Upper lobe of left lung (tissue), 6 donors: ENCODE data around the gene PLB1. TPM values are rescaled to one million over a fixed set of nuclear protein-coding genes. Genes with fewer than 3 reads are reported as not detected.

Experiments
- ATAC-seq, 2 donors: fragments of 200-7000 bp; cut with Tn5 transposase; one replicate each; pipeline ENCODE4 v1.9.1; 2022; ENCODE audit warnings: mild to moderate bottlenecking in 2 of 2, moderate library complexity in 2 of 2; ENCODE audit not compliant: low FRiP score in 2 of 2
- DNase-seq, 2 donors: peaks; one replicate each; pipeline ENCODE4 v3.0.0-alpha.2; 2019 to 2020
- H3K27ac ChIP-seq, 4 donors: fragments of 200-600 bp; sonication (generic); one replicate each; pipeline ENCODE4 v1.5.1; 2016 to 2019
- H3K27me3 ChIP-seq, 4 donors: fragments of 200-600 bp; sonication (generic); one replicate each; pipeline ENCODE4 v1.5.1; 2017 to 2019
- H3K36me3 ChIP-seq, 4 donors: fragments of 200-600 bp; sonication (generic); one replicate each; pipeline ENCODE4 v1.5.1; 2016 to 2019
- H3K4me1 ChIP-seq, 4 donors: fragments of 200-600 bp; sonication (generic); one replicate each; pipeline ENCODE4 v1.5.1; 2018 to 2019
- H3K4me3 ChIP-seq, 4 donors: fragments of 200-600 bp; sonication (generic); one replicate each; pipeline ENCODE4 v1.5.1; 2017 to 2019; ENCODE audit warnings: mild to moderate bottlenecking in 2 of 4, moderate library complexity in 1 of 4
- H3K9me3 ChIP-seq, 4 donors: fragments of 200-600 bp; sonication (generic); one replicate each; pipeline ENCODE4 v1.5.1; 2018 to 2019
- CTCF ChIP-seq, 6 experiments: fragments of 450-650 bp in 4 of 6; fragments of 200-600 bp in 2 of 6; sonication (generic) in 2 of 6; IDR thresholded peaks; one replicate each; pipeline ENCODE4 v1.5.1; 2016 to 2019; ENCODE audit warnings: antibody characterized with exemption in 6 of 6
- EP300 ChIP-seq, 4 donors: sonication (generic); formaldehyde crosslinking; IDR thresholded peaks; one replicate each; pipeline ENCODE4 v1.5.1; 2017; ENCODE audit warnings: antibody characterized with exemption in 4 of 4, control low read depth in 2 of 4
- POLR2A ChIP-seq, 4 donors: fragments of 450-650 bp; IDR thresholded peaks; one replicate each; pipeline ENCODE4 v1.5.1; 2016 to 2017; ENCODE audit warnings: antibody characterized with exemption in 4 of 4, mild to moderate bottlenecking in 2 of 4
- POLR2AphosphoS5 ChIP-seq, 2 donors: sonication (generic); formaldehyde crosslinking; IDR thresholded peaks; one replicate each; pipeline ENCODE4 v1.5.1; 2017; ENCODE audit warnings: antibody characterized with exemption in 2 of 2
- WGBS, 2 donors: methylation state at CpG; one replicate each; pipeline ENCODE4 v1.1.5; 2017 to 2018; 5-methylcytosine and 5-hydroxymethylcytosine counted together
- total RNA-seq, 6 donors: library from RNA; depleted of rRNA in 4 of 6; stranded (reverse); fragments of >200 nt in 4 of 6; gene quantifications; one replicate each; pipeline versions ENCODE4 v1.1.0 to v1.2.1, GENCODE V29; 2016 to 2021
- donor health status: DM: no; HTN: no; CAD: no; lungs with moderate emphysema.
- donor health status: DM: no; HTN: yes; CAD: no; lungs with severe emphysema.

PLB1 gene
- total RNA-seq, 6 donors from 2014 or later, result 3.1 to 9.1 (median 5.4) TPM

- Histone ChIP-seq H3K27ac (peak overlapping the region; percentile 68 to 83 (median 76)), H3K36me3 (no peaks in the 10 kb centered on the region), H3K4me1 (peaks cover 12 to 13% (median 12%) of the 10 kb centered on the region in 4 donors), H3K9me3 (no peaks in the 10 kb centered on the region), H3K27me3 (no peaks in the 10 kb centered on the region), H3K4me3 (peak overlapping the region in 1 of 4 donors; percentile 2)
- DNase-seq, result peak in 1 of 2 donors; percentile 95
- 31 to 39% methylated on average over 19 to 20 of the region's 20 CpGs for WGBS, 2 donors
- TF ChIP-seq EP300 (IDR thresholded peaks at IDR 0.05) (no peak), POLR2A (IDR thresholded peaks at IDR 0.05) (no peak), POLR2AphosphoS5 (IDR thresholded peaks at IDR 0.05) (peak; percentile 54 to 77), CTCF (IDR thresholded peaks at IDR 0.05) (peak; percentile 69 to 90 (median 85))
- ATAC-seq, result peak; percentile 88 to 90
These were observed 98.7 kb downstream of the PLB1 start for GRCh38 chr2:28594332-28595108.

GRCh38 chr2:28595323-28595722 lies 99.5 kb downstream of the PLB1 start:
- Histone ChIP-seq H3K36me3 (no peaks in the 10 kb centered on the region), H3K27ac (peak overlapping the region; percentile 68 to 83 (median 76)), H3K4me1 (peaks cover 12 to 13% (median 12%) of the 10 kb centered on the region in 4 donors), H3K27me3 (no peaks in the 10 kb centered on the region), H3K9me3 (no peaks in the 10 kb centered on the region), H3K4me3 (no peak overlapping the region)
- DNase-seq, result no peak
- no peak for ATAC-seq
- 79 to 86% methylated on average over 4 of the region's 4 CpGs for WGBS, 2 donors
- TF ChIP-seq EP300 (IDR thresholded peaks at IDR 0.05) (no peak), CTCF (IDR thresholded peaks at IDR 0.05) (no peak), POLR2A (IDR thresholded peaks at IDR 0.05) (no peak), POLR2AphosphoS5 (IDR thresholded peaks at IDR 0.05) (no peak)

DNA sequence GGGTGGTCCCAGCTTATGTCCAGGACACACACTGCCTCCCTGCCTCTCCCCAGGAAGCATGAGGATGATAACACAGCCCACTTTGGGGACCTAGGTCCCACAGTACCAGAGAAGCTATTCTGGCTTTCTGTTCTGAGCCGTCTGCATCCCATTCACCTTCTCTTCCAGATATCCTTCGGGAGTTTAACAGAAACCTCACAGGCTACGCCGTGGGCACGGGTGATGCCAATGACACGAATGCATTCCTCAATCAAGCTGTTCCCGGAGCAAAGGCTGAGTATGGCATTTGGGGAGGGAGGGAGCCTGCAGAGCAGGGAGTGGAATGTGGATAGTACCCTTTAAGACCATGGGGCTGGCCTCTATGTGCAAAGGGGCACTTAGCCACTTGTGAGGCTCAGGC lies 102.6 kb downstream of the PLB1 start:
- 96 to 97% methylated on average over 7 of the region's 7 CpGs for WGBS, 2 donors
- H3K4me1 ChIP-seq, result peaks cover 14 to 25% (median 16%) of the 10 kb centered on the region in 4 donors
- H3K36me3 ChIP-seq, result no peaks in the 10 kb centered on the region
- no peak for TF ChIP-seq POLR2A (IDR thresholded peaks at IDR 0.05)
- no peak for TF ChIP-seq POLR2AphosphoS5 (IDR thresholded peaks at IDR 0.05)
- TF ChIP-seq EP300 (IDR thresholded peaks at IDR 0.05), result no peak
- no peak for TF ChIP-seq CTCF (IDR thresholded peaks at IDR 0.05)
- H3K4me3 ChIP-seq, result no peak overlapping the region
- ATAC-seq (no peak), DNase-seq (no peak)
- H3K27ac ChIP-seq, result no peak overlapping the region
- H3K27me3 ChIP-seq, result no peaks in the 10 kb centered on the region
- H3K9me3 ChIP-seq, result no peaks in the 10 kb centered on the region

DNA sequence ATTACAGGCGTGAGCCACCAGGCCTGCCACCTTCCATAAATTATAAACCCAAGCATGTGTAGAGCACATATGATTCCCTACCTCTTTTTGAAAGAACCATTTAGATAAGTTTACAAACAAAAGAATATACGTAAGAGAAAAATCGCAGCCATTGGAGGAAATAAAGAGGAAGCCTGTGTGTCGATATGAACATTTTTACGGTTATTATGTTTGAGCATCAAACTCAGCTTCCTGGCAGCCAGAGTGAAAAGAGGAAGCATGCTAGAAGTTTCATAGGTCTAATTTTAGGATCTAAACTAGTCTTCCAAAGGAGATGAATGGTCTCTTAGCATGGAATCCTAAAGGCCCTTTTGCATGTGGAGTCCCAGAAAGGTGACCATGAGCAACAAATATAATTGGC lies 104.3 kb downstream of the PLB1 start:
- no peaks in the 10 kb centered on the region for H3K9me3 ChIP-seq
- DNase-seq, result no peak
- no peak for TF ChIP-seq CTCF (IDR thresholded peaks at IDR 0.05)
- TF ChIP-seq EP300 (IDR thresholded peaks at IDR 0.05), result no peak
- TF ChIP-seq POLR2A (IDR thresholded peaks at IDR 0.05), result no peak
- TF ChIP-seq POLR2AphosphoS5 (IDR thresholded peaks at IDR 0.05), result no peak
- H3K4me1 ChIP-seq, result peaks cover 3 to 15% (median 7%) of the 10 kb centered on the region in 4 donors
- ATAC-seq, result peak in 1 of 2 donors; percentile 28
- H3K27ac ChIP-seq, result peak overlapping the region; percentile 67 to 84 (median 76)
- H3K27me3 ChIP-seq, result no peaks in the 10 kb centered on the region
- no peak overlapping the region for H3K4me3 ChIP-seq
- H3K36me3 ChIP-seq, result no peaks in the 10 kb centered on the region
- WGBS, 2 donors, result 59 to 77% methylated on average over 5 of the region's 5 CpGs
